Activated T-helper 1 cell treated with anti-CD3 and anti-CD28 coated beads, Interleukin-2, amount 50 U/mL, for 16 hours (primary cell): ENCODE measurements around the gene PEX26.

ENCODE experiments used
- DNase-seq, 2 donors: peaks; one replicate each; pipeline ENCODE4 v3.0.0-alpha.2; 2020; ENCODE audit warnings: low read depth in 1 of 2, low spot score in 1 of 2

The PEX26 gene

DNA sequence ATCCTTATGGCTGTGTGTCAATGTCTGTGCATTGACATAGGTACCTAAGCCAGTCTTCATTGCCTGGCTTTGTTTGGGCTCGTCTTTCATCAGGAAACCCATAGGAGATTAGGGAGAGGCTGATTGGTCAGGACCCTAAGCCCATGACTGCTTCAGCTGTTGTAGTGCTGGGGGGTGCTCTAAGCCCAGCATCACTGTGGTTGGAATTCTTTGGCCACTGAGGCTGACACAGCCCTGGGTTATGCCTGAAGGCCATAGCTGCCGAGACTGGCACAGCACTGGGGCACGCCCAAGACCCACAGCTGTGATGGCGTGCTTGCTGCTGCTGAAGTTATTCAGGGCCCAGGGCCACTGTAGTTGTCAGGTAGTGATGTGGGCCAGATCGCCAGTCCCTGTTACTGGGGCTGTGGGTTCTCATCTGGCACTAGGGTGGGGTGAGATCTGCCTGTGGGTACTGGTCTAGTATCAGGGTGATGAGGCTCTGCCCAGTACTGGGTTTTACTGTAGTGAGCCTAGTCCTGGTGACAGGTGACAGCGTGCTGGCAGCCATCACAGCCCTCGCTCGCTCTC is 77.1 kb downstream of the PEX26 start:
- no peak for DNase-seq
